HAP-1 (cell line): ENCODE results near the gene HOXB3.

Source experiments
- DNase-seq, 2 experiments: peaks; one replicate each; pipeline ENCODE4 v3.0.0-alpha.2; 2016 to 2020; ENCODE audit warnings: low spot score in 2 of 2
- H3K27me3 ChIP-seq: fragments of 250-450 bp; sonication (Bioruptor Pico); 2 replicates; pipeline ENCODE4 v1.5.1; 2020; ENCODE audit warnings: low read depth, mild to moderate bottlenecking, moderate library complexity
- H3K36me3 ChIP-seq: fragments of 250-450 bp; sonication (Bioruptor Pico); replicated peaks from 2 replicates; pipeline ENCODE4 v1.5.1; 2020; ENCODE audit warnings: mild to moderate bottlenecking
- H3K4me1 ChIP-seq: fragments of 250-450 bp; sonication (Bioruptor Pico); 2 replicates; pipeline ENCODE4 v1.5.1; 2020; ENCODE audit warnings: mild to moderate bottlenecking
- H3K4me3 ChIP-seq: fragments of 250-450 bp; sonication (Bioruptor Pico); 2 replicates; pipeline ENCODE4 v1.5.1; 2020; ENCODE audit warnings: mild to moderate bottlenecking, moderate library complexity
- H3K9me3 ChIP-seq: fragments of 250-450 bp; sonication (Bioruptor Pico); 2 replicates; pipeline ENCODE4 v1.5.1; 2020; ENCODE audit warnings: mild to moderate bottlenecking, moderate library complexity
- in situ Hi-C: fragments of 300-500 bp; cut with MboI; formaldehyde crosslinking; loops from 3 replicates; pipeline ENCODE4 v1.14.3; 2020; ENCODE audit warnings: low sequenced_read_pairs, inconsistent platforms, mixed read lengths

The HOXB3 gene

GRCh38 chr17:48629411-48629759, 39.3 kb upstream of the HOXB3 start:
- no peak for DNase-seq
- in situ Hi-C loops, result no loop called here
- H3K27me3 ChIP-seq, result peaks cover 55% of the 10 kb centered on the region

GRCh38 chr17:48628649-48629410, 38.8 kb upstream of the HOXB3 start:
- in situ Hi-C loops, result no loop called here
- Histone ChIP-seq H3K36me3 (no peaks in the 10 kb centered on the region), H3K4me1 (no peaks in the 10 kb centered on the region; the same call in 1 of the 2 replicates), H3K4me3 (no peak overlapping the region), H3K9me3 (no peaks in the 10 kb centered on the region), H3K27me3 (peaks cover 60% of the 10 kb centered on the region)
- DNase-seq, result no peak

More at GRCh38 chr17:48629411-48629759, 39.3 kb upstream of the HOXB3 start:
- Histone ChIP-seq H3K4me3 (no peak overlapping the region), H3K36me3 (no peaks in the 10 kb centered on the region), H3K4me1 (no peaks in the 10 kb centered on the region; the same call in 1 of the 2 replicates), H3K9me3 (no peaks in the 10 kb centered on the region; the same call in 1 of the 2 replicates)

- Histone ChIP-seq H3K4me1 (no peaks in the 10 kb centered on the region), H3K9me3 (no peaks in the 10 kb centered on the region), H3K36me3 (no peaks in the 10 kb centered on the region), H3K27me3 (peaks cover 70% of the 10 kb centered on the region), H3K4me3 (no peak overlapping the region)
- in situ Hi-C loops, result no loop called here
- DNase-seq, result no peak
Measured at GRCh38 chr17:48627623-48628521, 37.8 kb upstream of the HOXB3 start.

GRCh38 chr17:48627118-48627597, 37.1 kb upstream of the HOXB3 start:
- in situ Hi-C loops, result no loop called here
- Histone ChIP-seq H3K4me1 (no peaks in the 10 kb centered on the region), H3K36me3 (no peaks in the 10 kb centered on the region), H3K4me3 (no peak overlapping the region), H3K9me3 (no peaks in the 10 kb centered on the region), H3K27me3 (peaks cover 77% of the 10 kb centered on the region)
- DNase-seq, result no peak

- H3K27me3 ChIP-seq, result peaks cover 82% of the 10 kb centered on the region
- peak in 1 of 2 experiments; percentile 63 for DNase-seq
- H3K4me1 ChIP-seq, result no peaks in the 10 kb centered on the region
- H3K4me3 ChIP-seq, result peak within 1 kb of the TSS; percentile 39
- no peaks in the 10 kb centered on the region for H3K9me3 ChIP-seq
- in situ Hi-C loops, result no loop called here
- H3K36me3 ChIP-seq, result no peaks in the 10 kb centered on the region
Measured at GRCh38 chr17:48626245-48627117, 36.4 kb upstream of the HOXB3 start, which contains the start of gene HOXB9. HOXB9 (minus strand) TSS chr17:48626358; CDS start chr17:48626269, 89 bp downstream.

- peak; percentile 33 to 69 for DNase-seq
- Histone ChIP-seq H3K9me3 (no peaks in the 10 kb centered on the region), H3K4me3 (peak overlapping the region; percentile 39), H3K4me1 (no peaks in the 10 kb centered on the region), H3K27me3 (peaks cover 84% of the 10 kb centered on the region), H3K36me3 (no peaks in the 10 kb centered on the region)
- in situ Hi-C loops, result no loop called here
Measured at GRCh38 chr17:48625495-48626244, 35.6 kb upstream of the HOXB3 start.

GRCh38 chr17:48624544-48625494, 34.8 kb upstream of the HOXB3 start:
- in situ Hi-C loops, result loop anchor here (5.0 kb wide), 1 partner anchor 598 kb away; no protein-coding TSS in a partner anchor

GRCh38 chr17:48624118-48624517, 34.1 kb upstream of the HOXB3 start:
- no peaks in the 10 kb centered on the region for H3K9me3 ChIP-seq
- no peak for DNase-seq
- H3K4me1 ChIP-seq, result no peaks in the 10 kb centered on the region
- H3K4me3 ChIP-seq, result no peak overlapping the region
- in situ Hi-C loops, result loop anchor here (5.0 kb wide), 1 partner anchor 597 kb away; no protein-coding TSS in a partner anchor
- H3K36me3 ChIP-seq, result no peaks in the 10 kb centered on the region
- H3K27me3 ChIP-seq, result peaks cover 89% of the 10 kb centered on the region

More at GRCh38 chr17:48624544-48625494, 34.8 kb upstream of the HOXB3 start:
- H3K4me3 ChIP-seq, result peak overlapping the region; percentile 39
- DNase-seq, result peak; percentile 19 to 58
- H3K36me3 ChIP-seq, result no peaks in the 10 kb centered on the region
- no peaks in the 10 kb centered on the region for H3K9me3 ChIP-seq
- no peaks in the 10 kb centered on the region for H3K4me1 ChIP-seq
- peaks cover 85% of the 10 kb centered on the region for H3K27me3 ChIP-seq

GRCh38 chr17:48623583-48623982, 33.5 kb upstream of the HOXB3 start:
- in situ Hi-C loops, result loop anchor here (5.0 kb wide), 1 partner anchor 596 kb away; no protein-coding TSS in a partner anchor
- Histone ChIP-seq H3K4me1 (no peaks in the 10 kb centered on the region; the same call in 1 of the 2 replicates), H3K27me3 (peaks cover 89% of the 10 kb centered on the region)

GRCh38 chr17:48622857-48623256, 32.8 kb upstream of the HOXB3 start:
- Histone ChIP-seq H3K27me3 (peaks cover 88% of the 10 kb centered on the region), H3K36me3 (no peaks in the 10 kb centered on the region), H3K9me3 (no peaks in the 10 kb centered on the region), H3K4me3 (no peak overlapping the region), H3K4me1 (no peaks in the 10 kb centered on the region; the same call in 1 of the 2 replicates)
- in situ Hi-C loops, result loop anchor here (5.0 kb wide), 1 partner anchor 596 kb away; no protein-coding TSS in a partner anchor
- DNase-seq, result no peak

More at GRCh38 chr17:48623583-48623982, 33.5 kb upstream of the HOXB3 start:
- DNase-seq, result no peak
- Histone ChIP-seq H3K36me3 (no peaks in the 10 kb centered on the region), H3K4me3 (no peak overlapping the region), H3K9me3 (no peaks in the 10 kb centered on the region)
